BJ (cell line): Measurements from ENCODE around the gene GPR55. TPM values are rescaled to one million over a fixed set of nuclear protein-coding genes. Genes with fewer than 3 reads are reported as not detected.

Source experiments
- CTCF ChIA-PET: fragments of 350-600 bp; formaldehyde crosslinking; extraction: SDS; loops from one replicate; lab custom pipeline; 2021; ENCODE audit warnings: antibody characterized with exemption, inconsistent platforms; lab: Yijun Ruan, JAX
- POLR2A ChIA-PET: fragments of 300-600 bp; sonication (Branson Sonifier 250); formaldehyde crosslinking; extraction: SDS; loops from one replicate; lab custom pipeline; 2021; ENCODE audit warnings: antibody characterized with exemption; lab: Charles Lee
- DNase-seq: peaks from one replicate; pipeline ENCODE4 v3.0.0-alpha.2; 2011; ENCODE audit warnings: low read depth
- H3K27me3 ChIP-seq: 2 replicates; pipeline ENCODE4 v1.6.0; 2011; ENCODE audit warnings: low read length; ENCODE audit not compliant: control insufficient read depth, insufficient read depth
- H3K36me3 ChIP-seq: 2 replicates; pipeline ENCODE4 v1.5.1; 2011; ENCODE audit warnings: low read length; ENCODE audit not compliant: control insufficient read depth, insufficient read depth
- H3K4me3 ChIP-seq: 2 replicates; pipeline ENCODE4 v1.5.1; 2011; ENCODE audit warnings: low read depth, mild to moderate bottlenecking, control low read depth, low read length
- CTCF ChIP-seq: IDR thresholded peaks from 2 replicates; pipeline ENCODE4 v1.5.1; 2011; ENCODE audit warnings: low read depth, mild to moderate bottlenecking, control low read depth, inconsistent platforms, low read length, moderate library complexity; ENCODE audit not compliant: insufficient read depth
- polyA plus RNA-seq: library from polyadenylated mRNA; depleted of rRNA; stranded (reverse); fragments of >200 nt; gene quantifications from 2 replicates; pipeline ENCODE4 v1.2.3, GENCODE V29; 2011

Gene GPR55
- polyA plus RNA-seq, 1 experiment: not detected

- POLR2A ChIA-PET: no interaction called here
- H3K4me3 ChIP-seq: no peak overlapping the region
- TF ChIP-seq CTCF: no peak
- H3K36me3 ChIP-seq: no peaks in the 10 kb centered on the region
- CTCF ChIA-PET: interaction anchor here (0.6 to 1.4 kb wide), 2 partner anchors 57 to 107 kb away, joined by 3 to 4 read pairs; no protein-coding TSS in a partner anchor
- DNase-seq: no peak
- peaks cover 5% of the 10 kb centered on the region for H3K27me3 ChIP-seq
Observed at GRCh38 chr2:230955163-230955737, 30.2 kb upstream of the GPR55 start.

- CTCF ChIA-PET: no interaction called here
- no peak overlapping the region for H3K4me3 ChIP-seq
- no peak for TF ChIP-seq CTCF
- H3K36me3 ChIP-seq: no peaks in the 10 kb centered on the region
- POLR2A ChIA-PET: no interaction called here
- peaks cover 5% of the 10 kb centered on the region for H3K27me3 ChIP-seq
- no peak for DNase-seq
Observed at GRCh38 chr2:230954746-230955145, 29.7 kb upstream of the GPR55 start.

GRCh38 chr2:230953845-230954244 lies 28.8 kb upstream of the GPR55 start:
- H3K4me3 ChIP-seq: no peak overlapping the region
- DNase-seq: no peak
- H3K36me3 ChIP-seq: no peaks in the 10 kb centered on the region
- TF ChIP-seq CTCF: no peak
- peaks cover 5% of the 10 kb centered on the region for H3K27me3 ChIP-seq
- CTCF ChIA-PET: interaction anchor here (0.9 kb wide), 1 partner anchor 33 kb away, joined by 3 read pairs; no protein-coding TSS in a partner anchor
- POLR2A ChIA-PET: no interaction called here

- CTCF ChIA-PET: no interaction called here
- TF ChIP-seq CTCF: no peak
- POLR2A ChIA-PET: no interaction called here
Observed at GRCh38 chr2:230952226-230952956, 27.3 kb upstream of the GPR55 start.

GRCh38 chr2:230951396-230951795 lies 26.4 kb upstream of the GPR55 start:
- Histone ChIP-seq H3K27me3 (peaks cover 3% of the 10 kb centered on the region), H3K36me3 (no peaks in the 10 kb centered on the region), H3K4me3 (no peak overlapping the region)
- no peak for TF ChIP-seq CTCF
- DNase-seq: no peak
- POLR2A ChIA-PET: no interaction called here
- CTCF ChIA-PET: no interaction called here

More at GRCh38 chr2:230952226-230952956, 27.3 kb upstream of the GPR55 start:
- H3K4me3 ChIP-seq: no peak overlapping the region
- peaks cover 5% of the 10 kb centered on the region for H3K27me3 ChIP-seq
- no peaks in the 10 kb centered on the region for H3K36me3 ChIP-seq
- DNase-seq: no peak
